Mesenchymal stem cell (in vitro differentiated cells and primary cell): Measurements from ENCODE around the gene CSGALNACT2.

Source experiments
- DNase-seq: peaks from one replicate; pipeline ENCODE4 v3.0.0-alpha.2; 2013
- H2AFZ ChIP-seq: one replicate; pipeline ENCODE4 v1.6.1; 2013; ENCODE audit warnings: low read depth, mild to moderate bottlenecking, control low read depth, inconsistent platforms, low read length, moderate library complexity
- H2AK5ac ChIP-seq: 2 replicates; pipeline ENCODE4 v1.6.1; 2013; ENCODE audit warnings: low read length, moderate library complexity, mild to moderate bottlenecking, inconsistent platforms; ENCODE audit not compliant: severe bottlenecking
- H2BK120ac ChIP-seq: one replicate; pipeline ENCODE4 v1.6.1; 2013; ENCODE audit warnings: low read depth, mild to moderate bottlenecking, inconsistent platforms, low read length, moderate library complexity
- H2BK12ac ChIP-seq, 2 experiments: one replicate each; pipeline ENCODE4 v1.6.1; 2013; ENCODE audit warnings: inconsistent platforms in 2 of 2, low read length in 2 of 2, mild to moderate bottlenecking in 2 of 2, moderate library complexity in 2 of 2, control low read depth in 1 of 2
- H2BK15ac ChIP-seq: one replicate; pipeline ENCODE4 v1.6.1; 2013; ENCODE audit warnings: mild to moderate bottlenecking, low read depth, inconsistent platforms; ENCODE audit not compliant: poor library complexity, severe bottlenecking
- H2BK5ac ChIP-seq: 2 replicates; pipeline ENCODE4 v1.6.1; 2013; ENCODE audit warnings: low read depth, mild to moderate bottlenecking, low read length, control low read depth, inconsistent platforms; ENCODE audit not compliant: poor library complexity, severe bottlenecking
- H3K14ac ChIP-seq, 2 experiments: one replicate each; pipeline ENCODE4 v1.6.1; 2013; ENCODE audit warnings: inconsistent platforms in 2 of 2, low read length in 2 of 2, control low read depth in 1 of 2, mild to moderate bottlenecking in 1 of 2, moderate library complexity in 1 of 2
- H3K18ac ChIP-seq, 2 experiments: one replicate each; pipeline ENCODE4 v1.6.1; 2013; ENCODE audit warnings: inconsistent platforms in 2 of 2, low read length in 2 of 2, control low read depth in 1 of 2, low read depth in 1 of 2, mild to moderate bottlenecking in 1 of 2
- H3K23ac ChIP-seq, 2 experiments: one replicate each; pipeline ENCODE4 v1.6.1; 2013; ENCODE audit warnings: inconsistent platforms in 2 of 2, low read length in 2 of 2, mild to moderate bottlenecking in 2 of 2, moderate library complexity in 2 of 2, control low read depth in 1 of 2
- H3K27ac ChIP-seq: 2 replicates; pipeline ENCODE4 v1.5.1; 2013; ENCODE audit warnings: mild to moderate bottlenecking, moderate library complexity, low read length, control low read depth, inconsistent platforms; ENCODE audit not compliant: poor library complexity, severe bottlenecking
- H3K27me3 ChIP-seq, 2 experiments: 2 replicates each; pipeline versions ENCODE4 v1.6.1 to v1.7.0; 2013; ENCODE audit warnings: low read length in 2 of 2, mild to moderate bottlenecking in 2 of 2, moderate library complexity in 2 of 2, control low read depth in 1 of 2, inconsistent platforms in 1 of 2; ENCODE audit not compliant: control insufficient read depth in 1 of 2, insufficient read depth in 1 of 2
- H3K36me3 ChIP-seq, 2 experiments: 2 replicates each; pipeline versions ENCODE4 v1.6.1 to v1.7.0; 2013; ENCODE audit warnings: low read length in 2 of 2, control low read depth in 1 of 2, inconsistent platforms in 1 of 2, low read depth in 1 of 2, mild to moderate bottlenecking in 1 of 2; ENCODE audit not compliant: insufficient read depth in 2 of 2, control insufficient read depth in 1 of 2
- H3K4ac ChIP-seq, 2 experiments: one replicate each; pipeline ENCODE4 v1.6.1; 2013; ENCODE audit warnings: inconsistent platforms in 2 of 2, low read length in 2 of 2, mild to moderate bottlenecking in 2 of 2, moderate library complexity in 2 of 2, control low read depth in 1 of 2, low read depth in 1 of 2
- H3K4me1 ChIP-seq: 2 replicates; pipeline ENCODE4 v1.6.1; 2013; ENCODE audit warnings: low read depth, low read length, control low read depth; ENCODE audit not compliant: control insufficient read depth, insufficient read depth
- H3K4me2 ChIP-seq: 2 replicates; pipeline ENCODE4 v1.6.1; 2013; ENCODE audit warnings: low read length, mild to moderate bottlenecking, inconsistent platforms; ENCODE audit not compliant: poor library complexity, severe bottlenecking
- H3K4me3 ChIP-seq, 2 experiments: 2 replicates each; pipeline versions ENCODE4 v1.5.1 to v1.7.0; 2013; ENCODE audit warnings: low read length in 2 of 2, mild to moderate bottlenecking in 2 of 2, control low read depth in 1 of 2, low read depth in 1 of 2; ENCODE audit not compliant: insufficient read depth in 1 of 2
- H3K79me1 ChIP-seq: replicated peaks from 2 replicates; pipeline ENCODE4 v1.6.1; 2013; ENCODE audit warnings: mild to moderate bottlenecking, control low read depth, low read length, inconsistent platforms; ENCODE audit not compliant: poor library complexity, severe bottlenecking
- H3K9ac ChIP-seq: 2 replicates; pipeline ENCODE4 v1.7.0; 2013; ENCODE audit warnings: mild to moderate bottlenecking, low read length, moderate library complexity
- H3K9me3 ChIP-seq: 2 replicates; pipeline ENCODE4 v1.7.0; 2013; ENCODE audit warnings: mild to moderate bottlenecking, low read length; ENCODE audit not compliant: control insufficient read depth
- H4K8ac ChIP-seq: one replicate; pipeline ENCODE4 v1.6.1; 2013; ENCODE audit warnings: inconsistent platforms, mild to moderate bottlenecking, low read length, moderate library complexity
- H4K91ac ChIP-seq: one replicate; pipeline ENCODE4 v1.6.1; 2013; ENCODE audit warnings: mild to moderate bottlenecking, low read length, inconsistent platforms
- WGBS: methylation state at CpG from one replicate; pipeline ENCODE4 v1.1.7; 2013; ENCODE audit warnings: mixed read lengths; 5-methylcytosine and 5-hydroxymethylcytosine counted together

CSGALNACT2 gene

DNA sequence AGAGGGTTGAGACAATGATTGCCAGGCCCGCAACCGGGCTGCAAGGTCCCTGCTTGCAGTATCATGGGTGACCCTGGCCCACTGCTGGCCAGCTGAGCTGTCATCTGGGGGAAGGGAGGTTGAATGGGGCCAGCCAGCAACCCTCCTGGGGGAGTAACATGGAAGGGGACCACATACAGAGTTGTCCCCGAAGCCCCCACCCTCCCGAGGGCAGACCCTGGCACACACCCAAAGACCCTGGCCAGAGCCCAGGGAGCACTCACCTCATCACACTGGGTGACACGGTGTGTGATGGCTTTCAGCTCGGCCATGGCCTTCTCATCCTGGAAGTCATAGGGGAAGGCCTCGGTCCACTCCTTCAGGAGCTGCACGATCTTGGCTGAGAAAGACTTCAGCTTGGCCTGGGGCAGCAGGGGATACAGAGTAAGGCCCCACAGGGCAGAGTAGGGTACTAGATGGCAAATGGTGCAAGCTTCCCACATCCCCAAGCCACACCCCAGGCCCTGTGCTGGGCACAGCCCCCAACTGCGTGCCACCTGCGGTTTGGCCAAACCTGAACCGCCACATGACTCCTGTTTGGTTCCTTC is 63.4 kb downstream of the CSGALNACT2 start:
- peaks cover 24% of the 10 kb centered on the region for H3K4me1 ChIP-seq
- WGBS = 94% methylated on average over 11 of the region's 11 CpGs
- H3K14ac ChIP-seq = no peak overlapping the region
- H2AK5ac ChIP-seq = no peak overlapping the region
- no peak overlapping the region for H3K18ac ChIP-seq
- H2BK5ac ChIP-seq = no peak overlapping the region
- H2BK120ac ChIP-seq = no peak overlapping the region
- no peaks in the 10 kb centered on the region for H3K27me3 ChIP-seq
- peaks cover 0 to 12% of the 10 kb centered on the region in 2 experiments for H3K36me3 ChIP-seq
- no peak overlapping the region for H4K91ac ChIP-seq
- H3K9me3 ChIP-seq = no peaks in the 10 kb centered on the region
- H2BK15ac ChIP-seq = no peak overlapping the region
- H3K4ac ChIP-seq = no peak overlapping the region
- H4K8ac ChIP-seq = no peak overlapping the region
- H3K79me1 ChIP-seq = no peaks in the 10 kb centered on the region
- no peak for DNase-seq
- H3K4me2 ChIP-seq = no peak overlapping the region
- no peak overlapping the region for H3K23ac ChIP-seq
- peak overlapping the region in 1 of 2 experiments; percentile 78 for H3K4me3 ChIP-seq
- H3K9ac ChIP-seq = no peak overlapping the region
- no peak overlapping the region for H3K27ac ChIP-seq
- H2BK12ac ChIP-seq = no peak overlapping the region
- H2AFZ ChIP-seq = no peak overlapping the region

DNA sequence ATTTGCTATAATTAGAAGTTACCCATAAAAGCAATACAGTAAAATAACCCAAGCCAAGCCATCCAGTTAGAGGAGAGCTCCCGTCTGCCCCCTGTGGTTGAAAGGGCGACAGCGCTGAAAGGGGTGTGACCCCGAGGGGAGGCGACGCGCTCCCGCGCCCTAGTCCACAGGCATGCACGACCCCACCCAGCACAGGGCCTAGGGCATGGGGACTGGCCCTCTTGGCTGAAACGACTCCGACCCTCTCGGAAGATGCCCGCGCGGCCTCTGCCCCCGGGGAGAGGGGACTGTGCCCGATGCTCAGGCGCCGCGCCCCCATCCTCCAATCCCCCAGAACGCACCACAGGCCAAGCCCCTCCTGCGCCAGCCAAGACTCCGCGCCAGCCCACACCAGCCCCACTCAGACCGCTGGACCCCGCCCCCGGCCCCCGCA is 64.0 kb downstream of the CSGALNACT2 start:
- Histone ChIP-seq H2BK15ac (no peak overlapping the region), H2BK5ac (no peak overlapping the region), H2BK12ac (no peak overlapping the region), H3K9ac (peak overlapping the region; percentile 22), H3K27ac (no peak overlapping the region), H3K4me3 (peak overlapping the region; percentile 55 to 78), H3K4ac (no peak overlapping the region), H3K27me3 (no peaks in the 10 kb centered on the region), H2AFZ (peak overlapping the region; percentile 51), H3K79me1 (no peaks in the 10 kb centered on the region), H3K23ac (no peak overlapping the region), H3K18ac (peak overlapping the region in 1 of 2 experiments; percentile 22), H3K14ac (no peak overlapping the region), H3K4me1 (peaks cover 24% of the 10 kb centered on the region), H3K36me3 (peaks cover 0 to 9% of the 10 kb centered on the region in 2 experiments), H2BK120ac (no peak overlapping the region), H3K9me3 (no peaks in the 10 kb centered on the region), H2AK5ac (no peak overlapping the region), H4K91ac (no peak overlapping the region), H3K4me2 (peak overlapping the region; percentile 85), H4K8ac (peak overlapping the region; percentile 38)
- peak; percentile 23 for DNase-seq
- 4% methylated on average over 23 of the region's 29 CpGs for WGBS

DNA sequence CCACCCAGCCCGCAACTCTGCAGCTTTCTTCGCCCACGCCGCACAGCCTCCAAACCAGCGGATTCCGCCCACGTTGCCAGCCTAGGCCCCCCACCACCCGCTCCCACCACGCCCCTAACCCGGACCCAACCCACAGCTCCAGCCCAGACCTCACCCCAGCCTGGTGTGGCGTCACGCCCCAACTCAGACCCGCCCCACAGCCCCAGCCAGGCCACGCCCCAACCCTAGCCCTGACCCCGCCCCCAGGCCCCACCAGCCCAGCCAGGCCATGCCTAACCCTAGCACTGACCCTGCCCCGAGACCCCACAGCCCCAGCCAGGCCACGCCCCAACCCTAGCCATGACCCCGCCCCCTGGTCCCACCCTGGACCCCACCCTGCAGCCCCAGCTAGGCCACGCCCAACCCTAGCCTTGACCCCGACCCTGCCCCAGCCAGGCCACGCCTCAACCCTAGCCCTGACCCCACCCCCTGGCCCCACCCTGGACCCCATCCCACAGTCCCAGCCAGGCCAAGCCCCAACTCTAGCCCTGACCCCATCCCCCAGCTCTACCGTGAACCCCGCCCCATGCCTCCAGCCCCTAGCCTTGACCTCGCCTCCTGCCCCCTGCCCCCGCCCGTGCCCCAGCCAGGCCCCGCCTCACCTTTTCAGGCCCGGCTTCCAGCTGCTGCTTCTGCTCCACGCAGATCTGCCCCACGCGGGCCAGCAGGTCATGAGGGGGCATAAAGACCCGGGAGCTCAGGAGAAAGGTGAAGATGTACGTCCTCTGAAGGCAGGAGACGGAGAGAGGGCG is 64.6 kb downstream of the CSGALNACT2 start:
- Histone ChIP-seq H3K4me1 (peaks cover 24% of the 10 kb centered on the region), H2AK5ac (no peak overlapping the region), H3K4me2 (peak overlapping the region; percentile 85), H2BK12ac (no peak overlapping the region), H3K36me3 (peaks cover 0 to 6% of the 10 kb centered on the region in 2 experiments), H3K9ac (no peak overlapping the region), H2BK5ac (no peak overlapping the region), H3K9me3 (no peaks in the 10 kb centered on the region), H2AFZ (peak overlapping the region; percentile 51), H3K27ac (no peak overlapping the region), H3K27me3 (peaks cover 0 to under 1% of the 10 kb centered on the region in 2 experiments), H2BK15ac (no peak overlapping the region), H3K14ac (no peak overlapping the region), H4K8ac (no peak overlapping the region), H2BK120ac (no peak overlapping the region), H3K4me3 (peak overlapping the region; percentile 55 to 78), H3K4ac (no peak overlapping the region), H3K18ac (no peak overlapping the region), H3K79me1 (no peaks in the 10 kb centered on the region), H4K91ac (no peak overlapping the region), H3K23ac (no peak overlapping the region)
- DNase-seq = no peak
- 5% methylated on average over 34 of the region's 35 CpGs for WGBS

DNA sequence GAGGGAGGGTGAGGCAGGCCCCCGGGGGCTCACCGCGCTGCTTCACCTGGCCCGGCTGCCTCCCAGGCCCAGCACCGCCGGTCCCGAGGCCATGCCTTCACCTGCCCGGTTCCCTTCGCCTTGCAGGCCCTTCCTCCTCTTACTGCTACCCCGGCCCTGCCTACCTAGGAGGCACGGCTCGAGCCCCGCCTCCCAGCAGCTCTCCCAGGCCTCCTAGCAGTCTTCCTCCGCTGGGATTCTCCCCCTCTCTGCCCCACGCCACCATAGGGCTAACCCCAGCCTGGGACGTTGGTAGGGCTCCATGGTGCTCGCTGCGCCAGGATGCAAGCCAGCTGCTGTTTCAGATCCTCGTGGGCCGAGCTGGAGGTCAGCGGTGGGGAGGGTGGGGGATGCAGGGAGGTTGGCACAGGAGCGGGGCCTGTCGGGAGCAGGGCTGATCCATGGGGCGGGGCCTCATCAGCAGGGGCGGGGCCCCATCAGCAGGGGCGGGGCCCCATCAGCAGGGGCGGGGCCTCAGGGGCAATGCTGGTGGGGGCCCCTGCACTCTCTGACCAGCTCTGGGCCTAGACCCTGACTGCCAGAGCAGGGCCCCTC is 65.3 kb downstream of the CSGALNACT2 start:
- Histone ChIP-seq H2BK12ac (no peak overlapping the region), H2AK5ac (no peak overlapping the region), H3K9me3 (no peaks in the 10 kb centered on the region), H4K8ac (no peak overlapping the region), H3K4me2 (no peak overlapping the region), H2BK120ac (no peak overlapping the region), H2BK5ac (no peak overlapping the region), H3K36me3 (peaks cover 0 to 6% of the 10 kb centered on the region in 2 experiments), H3K18ac (no peak overlapping the region), H3K4me1 (peaks cover 24% of the 10 kb centered on the region), H2BK15ac (no peak overlapping the region), H3K9ac (no peak overlapping the region), H3K4ac (no peak overlapping the region), H3K27me3 (peaks cover 0 to 5% of the 10 kb centered on the region in 2 experiments), H2AFZ (no peak overlapping the region), H3K4me3 (peak overlapping the region in 1 of 2 experiments; percentile 37), H3K79me1 (no peaks in the 10 kb centered on the region), H3K27ac (no peak overlapping the region), H4K91ac (no peak overlapping the region), H3K14ac (no peak overlapping the region), H3K23ac (no peak overlapping the region)
- peak; percentile 22 for DNase-seq
- 16% methylated on average over 22 of the region's 27 CpGs for WGBS
